Glomerular visceral epithelial cell (primary cell): ENCODE results near the gene ZNF521.
"Not testable (repeated sequence)": the region's sequence is repeated elsewhere in the genome, so short reads cannot be mapped to it uniquely, and the experiment has no call there.

Source experiments
- DNase-seq: peaks from one replicate; pipeline ENCODE4 v3.0.0-alpha.2; 2016; ENCODE audit errors: extremely low spot score

The ZNF521 gene

DNA sequence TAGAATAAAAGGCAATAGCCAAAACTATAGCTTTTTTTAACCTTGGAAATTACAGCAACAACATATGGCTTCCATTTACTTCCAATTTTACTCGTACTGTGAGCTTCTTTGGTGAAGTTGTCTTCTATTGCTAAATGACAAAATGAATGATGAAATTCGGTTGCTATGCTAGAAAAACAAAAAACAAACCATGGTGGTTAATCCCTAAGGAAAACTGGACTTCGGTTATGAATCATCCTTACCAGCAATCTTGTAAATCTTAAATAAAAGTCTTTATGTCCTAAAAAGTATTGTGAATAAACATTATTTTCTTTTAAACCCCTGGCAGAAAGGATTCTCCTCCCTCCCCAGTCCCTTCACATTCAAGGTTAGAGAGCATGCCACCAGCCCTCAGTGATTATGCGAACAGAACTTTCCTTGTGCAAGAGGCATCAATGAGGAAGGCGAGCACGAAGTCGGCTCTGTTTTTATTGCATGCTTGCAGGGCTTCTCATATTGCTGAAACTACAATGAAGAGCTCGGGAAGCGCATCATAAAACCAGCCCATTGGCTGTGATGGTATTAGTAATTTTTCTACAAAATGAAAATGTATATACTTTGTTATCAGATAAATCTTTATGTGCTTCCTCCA lies 62.9 kb downstream of the ZNF521 start:
- peak; percentile 8 for DNase-seq

DNA sequence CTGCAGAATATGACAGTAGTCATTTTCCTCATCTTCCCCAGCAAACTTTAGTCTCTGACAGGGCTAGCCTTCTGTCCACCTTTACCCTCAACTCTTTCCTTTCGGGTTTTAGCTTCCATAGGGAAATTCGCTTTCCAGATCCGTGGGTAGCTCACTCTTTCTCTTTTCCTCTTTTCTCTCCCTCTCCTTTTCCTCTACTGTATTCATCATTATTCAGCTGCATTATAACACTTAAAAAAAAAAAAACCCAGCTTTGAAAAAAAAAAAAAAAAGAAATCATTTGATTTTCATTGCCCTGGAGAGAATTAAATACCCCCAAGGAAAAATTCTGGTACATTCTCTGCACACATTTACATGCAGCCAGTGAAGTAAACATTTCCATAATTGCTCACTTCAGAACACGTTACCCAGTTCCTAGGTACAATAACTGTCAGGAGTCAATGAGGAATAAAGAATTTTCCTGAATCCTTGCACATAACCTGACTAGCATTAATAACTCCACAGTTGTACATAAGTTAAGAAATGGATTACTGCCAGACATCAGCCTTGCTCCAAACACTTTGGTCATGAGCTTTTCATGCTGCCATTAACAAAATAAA lies 63.5 kb downstream of the ZNF521 start:
- no peak for DNase-seq

DNA sequence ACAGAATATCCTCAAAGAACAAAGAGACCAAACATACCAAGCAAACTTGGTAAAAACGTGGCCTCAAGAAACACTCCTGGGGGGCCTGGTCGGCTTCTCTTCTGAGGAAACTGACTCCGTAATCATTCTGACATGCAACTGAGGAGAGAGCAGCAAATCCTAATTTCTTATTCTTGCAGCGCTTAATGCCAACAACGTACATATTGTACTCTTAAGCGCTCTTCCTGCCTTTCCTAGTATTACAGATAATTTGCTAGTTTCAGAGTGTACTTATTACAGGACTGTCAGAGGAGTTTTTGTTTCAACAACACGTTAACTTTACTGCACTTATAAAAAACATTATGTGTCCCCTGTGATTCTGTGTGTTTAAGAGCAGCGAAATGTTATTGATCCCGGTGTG lies 64.9 kb downstream of the ZNF521 start:
- DNase-seq: no peak

DNA sequence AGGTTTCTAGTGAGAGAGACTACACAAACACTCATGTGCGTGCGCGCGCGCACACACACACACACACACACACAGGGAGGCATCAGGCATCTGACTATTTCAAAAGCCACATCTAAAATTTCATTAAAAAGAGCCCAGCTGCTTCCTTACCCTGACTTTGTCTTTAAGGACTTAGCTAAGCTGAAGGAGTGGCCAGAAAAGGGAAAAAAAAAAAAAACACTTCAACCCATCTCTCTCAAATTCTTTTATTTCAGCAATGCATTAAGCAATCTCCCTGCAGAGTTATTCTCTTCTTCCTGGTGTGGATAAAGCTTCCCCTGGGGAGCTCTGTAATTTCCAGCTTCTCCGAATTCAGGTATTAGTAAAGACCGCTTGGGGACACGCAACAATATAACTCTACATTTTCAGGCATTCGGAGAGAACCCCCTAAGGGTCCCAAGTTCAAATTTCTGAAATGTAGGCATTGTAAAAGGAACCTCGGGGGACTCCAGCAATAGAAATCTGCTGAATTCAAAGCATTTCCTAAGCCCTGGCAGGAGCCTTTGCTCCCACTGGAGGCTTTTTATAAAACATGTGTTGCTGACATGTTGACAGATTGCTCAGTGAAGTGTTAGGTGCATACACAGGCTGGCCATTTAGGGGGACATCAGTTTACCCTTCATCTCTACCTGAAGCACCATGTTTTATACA lies 67.0 kb downstream of the ZNF521 start:
- no peak for DNase-seq

DNA sequence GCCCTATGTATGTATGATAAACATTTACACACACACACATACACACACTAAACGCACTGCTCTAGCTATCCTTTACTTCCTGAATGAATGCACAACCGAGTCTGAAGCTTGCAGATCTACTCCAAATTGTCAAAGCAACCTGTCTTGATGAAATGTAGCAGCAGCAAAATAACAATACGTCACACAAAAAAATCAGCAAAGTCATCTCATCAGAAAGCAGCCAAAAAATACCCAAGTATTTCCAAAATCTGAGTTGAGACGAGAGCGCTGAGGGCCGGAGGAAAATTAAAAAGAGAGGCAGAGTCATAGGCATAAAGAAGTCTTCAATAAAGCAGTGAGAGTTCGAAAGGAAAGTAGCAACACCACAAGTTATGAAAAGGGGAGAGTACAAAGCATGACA lies 67.7 kb downstream of the ZNF521 start:
- DNase-seq: no peak

DNA sequence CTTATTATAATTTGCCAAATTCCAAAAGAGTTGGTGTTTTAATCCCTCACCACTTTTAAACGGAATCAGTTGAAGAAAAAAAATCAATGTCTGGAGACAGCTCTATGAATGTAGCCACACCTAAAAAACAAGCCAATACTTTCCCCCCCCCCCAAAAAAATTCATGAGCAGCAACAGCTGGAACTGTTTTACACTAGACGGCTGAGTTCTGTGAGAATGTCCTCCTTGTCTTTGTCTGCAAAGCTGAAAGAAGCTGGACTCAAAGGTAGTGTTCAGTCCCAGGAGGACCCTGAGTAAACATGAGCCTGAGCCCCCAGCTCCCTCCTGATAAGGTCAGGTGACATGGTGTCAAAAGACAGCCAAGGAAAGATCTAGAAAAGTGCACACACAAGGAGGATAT lies 68.2 kb downstream of the ZNF521 start:
- DNase-seq: no peak

DNA sequence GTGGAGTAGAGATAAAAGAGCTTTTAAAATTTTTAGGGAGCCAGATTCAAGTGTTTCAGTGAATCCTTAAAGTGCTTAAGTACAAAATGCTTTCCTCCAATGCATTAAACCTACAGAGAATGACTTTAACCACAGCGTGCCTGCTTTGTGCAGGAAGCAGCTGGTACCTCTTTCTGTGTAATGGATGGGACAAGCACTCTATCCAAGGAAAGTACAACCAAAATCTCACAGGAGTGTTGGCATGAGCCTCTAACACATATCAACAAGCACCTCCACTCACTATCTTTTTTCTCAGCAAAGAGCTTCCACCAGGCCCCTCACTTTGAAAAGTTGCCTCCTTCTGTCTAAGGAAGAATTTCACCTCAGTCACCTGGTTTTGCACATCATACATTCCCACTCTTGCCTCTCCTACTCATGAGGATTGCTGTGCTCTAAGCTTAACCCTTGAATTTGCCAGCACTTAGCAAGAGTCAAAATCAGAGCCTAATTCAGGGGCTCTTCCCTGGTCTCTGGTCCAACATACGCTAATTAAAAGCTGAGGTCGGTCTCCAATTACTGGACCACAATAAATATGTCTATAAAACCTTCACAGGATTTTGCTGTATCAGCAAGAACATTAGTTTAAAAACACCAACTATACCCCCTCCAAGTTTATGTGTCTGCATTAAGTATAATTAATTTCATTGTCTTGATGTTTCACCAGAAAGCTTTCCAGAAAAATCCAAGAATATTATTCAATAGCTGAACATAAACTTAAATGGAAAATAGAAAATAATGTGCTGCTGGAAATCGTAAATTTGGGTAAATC lies 68.9 kb downstream of the ZNF521 start:
- DNase-seq: no peak

DNA sequence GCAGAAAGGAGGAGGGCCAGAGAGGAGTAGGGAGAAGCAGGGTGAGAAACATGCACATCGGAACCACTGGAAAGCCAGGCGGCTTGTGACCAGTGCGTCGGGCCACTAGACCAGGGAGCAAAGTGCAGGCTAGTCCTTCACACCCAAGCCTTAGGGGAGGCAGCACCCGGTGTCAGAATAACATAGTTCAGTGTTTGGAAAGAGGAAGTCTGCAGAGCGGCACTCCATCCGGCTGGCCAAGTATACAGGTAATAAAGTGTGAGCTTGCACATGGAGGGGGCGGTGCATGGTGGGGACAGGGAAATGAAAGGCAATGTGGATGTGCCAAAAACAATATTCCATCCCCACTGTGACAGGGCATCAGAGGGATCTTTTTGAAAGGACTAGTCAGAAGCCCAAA lies 69.7 kb downstream of the ZNF521 start:
- no peak for DNase-seq

DNA sequence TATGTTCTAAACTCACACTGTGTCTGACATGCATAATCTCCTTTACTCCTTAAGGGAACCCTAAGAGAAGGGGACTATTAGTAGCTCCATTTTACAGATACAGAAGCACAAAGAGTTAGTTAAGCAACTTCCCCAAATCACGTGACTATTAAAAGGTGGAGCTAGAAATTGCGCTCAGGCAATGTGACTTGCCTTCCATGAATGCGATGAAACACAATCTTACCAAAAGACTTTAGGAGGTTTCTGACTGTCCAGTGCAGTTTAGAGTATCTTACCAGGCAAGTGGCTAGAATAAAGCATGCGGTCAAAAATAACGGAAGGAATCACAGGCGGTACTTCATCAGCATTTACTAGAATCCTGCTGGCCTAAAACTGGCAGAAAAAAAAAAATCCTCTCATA lies 70.4 kb downstream of the ZNF521 start:
- DNase-seq: no peak

DNA sequence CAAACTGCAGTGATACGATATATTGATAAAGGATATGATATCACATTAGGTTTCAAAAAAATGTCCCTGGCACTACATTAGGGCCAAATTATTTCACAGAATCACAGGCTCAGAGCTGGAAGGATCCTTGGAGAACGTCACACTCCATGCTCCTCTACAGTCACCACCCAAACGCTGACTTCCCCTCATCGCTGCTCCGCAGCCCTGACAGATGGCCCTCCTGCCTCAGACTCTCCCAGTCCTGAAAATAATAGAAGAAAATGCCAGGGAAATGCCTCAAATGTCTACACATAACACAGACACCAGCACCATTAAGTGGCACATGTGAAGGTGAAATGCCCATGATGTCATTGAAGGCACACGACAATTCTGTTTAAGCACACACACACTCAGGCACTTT lies 72.0 kb downstream of the ZNF521 start:
- no peak for DNase-seq

DNA sequence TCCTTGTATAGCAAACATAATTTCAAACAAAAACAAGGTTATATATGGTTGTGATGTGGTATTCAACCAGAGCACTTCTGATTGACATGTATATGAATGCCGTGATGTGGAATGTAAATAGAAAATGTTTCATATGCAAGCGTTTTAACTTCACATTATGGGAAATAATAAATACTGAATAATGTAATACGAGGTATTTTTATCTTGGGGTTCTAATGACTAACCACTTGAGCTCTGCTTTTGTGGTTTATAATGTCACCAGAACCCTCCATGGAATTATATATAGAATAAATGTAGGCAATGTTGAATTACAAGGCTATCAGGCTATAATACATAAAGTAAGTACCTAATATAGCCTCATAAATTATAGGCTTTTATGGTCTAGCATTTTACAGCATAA lies 72.4 kb downstream of the ZNF521 start:
- DNase-seq: no peak

DNA sequence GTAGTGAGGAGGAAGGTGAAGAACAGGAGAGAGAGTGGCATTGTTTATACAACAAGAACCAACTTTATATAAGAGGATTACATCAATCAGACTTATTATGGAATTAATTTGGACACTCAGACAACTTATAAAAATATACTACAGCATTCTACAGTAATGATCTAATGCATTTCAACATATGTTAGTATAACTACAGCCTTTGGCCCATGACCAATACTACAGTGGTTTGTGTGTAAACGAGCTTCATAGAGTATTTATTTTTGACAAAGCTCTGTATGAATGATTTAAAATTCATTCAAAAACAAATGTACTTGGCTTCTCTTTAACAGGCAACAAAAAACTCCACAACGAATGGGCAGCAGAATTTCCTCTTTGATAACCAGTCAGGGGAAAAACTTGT lies 72.8 kb downstream of the ZNF521 start:
- DNase-seq: no peak

DNA sequence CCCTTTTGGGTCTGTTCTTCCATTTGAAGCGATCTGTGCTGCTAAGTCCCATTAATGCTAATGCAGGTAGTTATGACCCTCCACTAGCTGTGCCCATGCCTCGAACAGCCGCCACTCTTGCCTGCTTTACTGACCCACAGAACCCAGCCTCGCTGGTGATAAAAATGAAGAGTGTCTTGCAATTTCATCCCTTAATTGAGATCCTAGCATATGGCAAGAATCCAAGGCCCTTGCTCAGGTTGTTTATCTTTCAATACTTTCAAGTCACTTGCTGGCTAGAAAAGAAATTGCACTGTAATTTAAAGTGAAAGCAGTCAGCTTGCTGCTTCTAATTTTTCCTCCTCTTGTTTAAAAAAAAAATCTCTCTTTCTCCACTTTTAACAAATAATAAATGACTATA lies 73.6 kb downstream of the ZNF521 start:
- DNase-seq: no peak

DNA sequence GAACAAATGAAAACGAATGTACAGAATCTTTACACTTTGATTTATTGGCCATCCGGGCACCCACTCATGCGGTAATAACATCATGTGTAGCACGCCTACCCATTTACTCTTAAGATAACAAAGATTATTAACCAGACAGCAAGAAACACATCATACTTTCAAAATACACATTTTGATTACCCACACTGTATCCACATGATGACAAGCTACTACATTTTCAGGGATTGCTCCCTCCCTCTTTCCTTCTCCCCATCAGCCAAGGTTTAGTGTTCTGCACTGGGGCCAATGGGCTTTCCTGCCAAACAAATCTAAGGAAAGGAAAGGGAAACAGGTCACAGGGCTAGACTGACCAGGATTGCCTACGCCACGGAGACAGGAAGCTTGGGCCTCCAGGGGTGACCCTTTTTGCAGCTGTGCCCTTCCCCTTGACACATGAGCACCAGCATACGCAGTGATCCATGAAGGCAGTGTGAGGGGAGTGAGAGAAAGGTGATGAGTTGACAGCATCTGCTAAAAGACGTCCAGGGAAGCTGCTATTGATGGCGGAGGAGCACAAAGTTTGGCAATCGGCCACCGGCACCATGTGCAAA lies 76.5 kb downstream of the ZNF521 start:
- DNase-seq: no peak

DNA sequence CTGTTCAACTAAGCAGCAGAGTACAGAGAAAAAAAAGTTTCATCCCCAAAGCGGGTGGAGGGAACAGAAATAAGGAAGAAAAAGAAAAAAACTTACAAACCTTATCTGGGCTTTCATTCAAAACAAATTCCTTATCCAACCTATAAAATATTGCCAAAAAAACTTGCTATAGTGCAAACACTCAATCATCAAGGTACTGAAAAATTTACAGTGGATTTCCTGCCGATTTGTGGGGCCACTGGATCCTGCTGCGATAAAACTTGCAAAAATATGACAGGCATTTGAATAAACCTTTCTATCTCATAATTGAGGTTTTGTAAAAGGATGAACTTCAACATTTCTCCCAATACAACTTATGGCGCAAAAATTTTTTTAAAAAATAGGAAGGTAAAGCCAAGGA lies 77.0 kb downstream of the ZNF521 start:
- no peak for DNase-seq

DNA sequence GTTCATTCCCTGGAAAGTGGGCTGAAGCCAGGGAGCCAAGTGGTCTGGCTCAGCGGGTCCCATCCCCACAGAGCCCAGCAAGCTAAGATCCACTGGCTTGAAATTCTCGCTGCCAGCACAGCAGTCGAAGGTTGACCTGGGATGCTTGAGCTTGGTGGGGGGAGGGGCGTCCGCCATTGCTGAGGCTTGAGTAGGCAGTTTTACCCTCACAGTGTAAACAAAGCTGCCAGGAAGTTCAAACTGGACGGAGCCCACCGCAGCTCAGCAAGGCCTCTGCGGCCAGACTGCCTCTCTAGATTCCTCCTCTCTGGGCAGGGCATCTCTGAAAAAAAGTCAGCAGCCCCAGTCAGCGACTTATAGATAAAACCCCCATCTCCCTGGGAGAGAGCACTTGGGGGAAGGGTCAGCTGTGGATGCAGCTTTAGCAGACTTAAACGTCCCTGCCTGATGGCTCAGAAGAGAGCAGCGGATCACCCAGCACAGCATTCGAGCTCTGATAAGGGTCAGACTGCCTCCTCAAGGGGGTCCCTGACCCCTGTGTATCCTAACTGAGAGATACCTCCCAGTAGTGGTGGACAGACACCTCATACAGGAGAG lies 84.9 kb downstream of the ZNF521 start:
- DNase-seq: not testable (repeated sequence)

DNA sequence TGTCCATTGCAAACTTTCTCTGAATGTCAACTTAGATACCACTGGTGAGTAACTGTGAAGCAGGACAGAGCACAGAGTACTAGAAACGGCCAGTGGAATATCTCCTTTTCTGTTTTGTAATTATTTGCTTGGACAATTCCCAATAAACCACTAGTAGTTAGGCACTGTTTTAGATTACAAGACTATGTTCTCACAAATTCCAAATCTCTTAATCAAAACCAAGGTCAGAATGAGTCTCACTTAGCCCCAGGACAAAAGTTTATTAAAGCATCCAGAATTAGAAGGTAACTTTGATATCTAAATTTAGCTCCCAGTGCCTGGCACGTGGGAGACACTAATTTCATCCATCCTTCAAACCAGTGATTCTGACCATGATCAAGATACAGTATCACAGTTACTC lies 89.0 kb downstream of the ZNF521 start:
- no peak for DNase-seq

DNA sequence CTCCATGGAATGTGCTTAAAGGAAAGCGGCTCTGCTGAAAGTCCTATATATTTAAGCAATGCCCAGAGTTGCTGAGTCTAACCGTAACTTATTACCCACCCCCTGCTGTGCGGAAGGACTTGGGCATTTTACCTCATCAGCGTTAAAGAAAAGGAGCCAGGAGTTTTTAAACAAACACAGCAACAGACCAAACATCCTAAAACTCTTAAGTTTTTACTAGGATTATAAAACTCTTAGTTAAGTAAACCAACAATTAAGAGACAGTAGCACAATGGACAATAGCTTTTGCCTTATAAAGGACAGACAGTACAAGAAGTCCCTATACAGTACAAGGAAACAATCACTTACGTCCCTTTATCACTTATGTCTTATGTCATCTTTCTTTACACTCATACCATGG lies 90.2 kb downstream of the ZNF521 start:
- DNase-seq: no peak

DNA sequence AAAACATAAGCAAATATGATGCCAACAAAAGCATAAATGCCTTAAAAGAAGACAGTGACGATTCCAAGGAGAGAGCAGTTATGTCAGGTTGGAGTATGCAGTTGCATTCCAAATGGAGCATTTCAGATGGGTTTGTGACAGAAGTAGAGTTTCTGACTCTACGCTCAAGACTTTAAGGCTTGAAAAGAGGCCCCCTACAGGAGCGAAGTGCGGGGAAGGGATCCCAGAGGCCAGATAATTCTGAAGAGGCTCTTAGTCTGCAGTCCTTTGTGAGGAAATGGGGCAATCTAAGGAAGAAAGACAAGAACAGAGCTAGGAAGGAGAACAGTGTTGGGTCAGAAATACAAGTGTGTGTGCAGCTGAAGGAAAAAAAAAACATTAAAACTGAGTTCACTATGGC lies 95.5 kb downstream of the ZNF521 start:
- no peak for DNase-seq

DNA sequence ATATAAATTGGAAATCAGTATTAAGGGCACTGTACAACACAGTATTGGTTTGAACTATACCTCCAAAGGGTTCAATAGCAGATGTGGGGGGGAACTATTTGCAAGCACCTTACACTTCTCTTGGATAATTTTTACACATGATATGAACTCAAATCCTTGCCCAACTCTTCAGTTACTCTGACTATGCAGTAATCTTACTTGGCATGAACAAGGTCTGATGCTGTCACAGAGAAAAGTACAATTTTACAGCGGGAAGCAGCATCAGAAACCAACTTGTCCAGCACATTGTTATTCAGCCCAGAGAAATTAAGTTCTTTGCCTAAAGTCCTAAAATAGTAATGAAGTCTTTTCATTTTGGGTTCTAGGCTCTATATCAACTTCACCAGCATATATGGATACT lies 98.2 kb downstream of the ZNF521 start:
- no peak for DNase-seq

DNA sequence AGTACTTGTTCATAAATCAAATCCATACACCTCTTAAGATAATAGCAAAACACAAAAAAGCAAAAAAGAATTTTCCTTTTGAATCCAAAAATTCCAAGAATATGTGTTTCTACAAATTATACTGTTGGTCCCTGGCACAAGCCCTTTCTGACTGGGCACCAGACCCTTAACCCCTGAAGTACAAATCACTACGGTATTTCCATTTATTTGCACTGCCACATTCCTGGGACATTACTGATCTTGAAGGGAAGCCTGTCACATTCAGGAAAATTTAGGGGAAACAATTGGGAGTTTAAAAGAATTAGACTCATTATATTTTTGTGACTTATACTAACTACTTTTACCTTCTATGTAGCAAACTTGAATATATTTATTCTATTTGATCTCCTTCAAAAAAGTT lies 98.8 kb downstream of the ZNF521 start:
- no peak for DNase-seq

DNA sequence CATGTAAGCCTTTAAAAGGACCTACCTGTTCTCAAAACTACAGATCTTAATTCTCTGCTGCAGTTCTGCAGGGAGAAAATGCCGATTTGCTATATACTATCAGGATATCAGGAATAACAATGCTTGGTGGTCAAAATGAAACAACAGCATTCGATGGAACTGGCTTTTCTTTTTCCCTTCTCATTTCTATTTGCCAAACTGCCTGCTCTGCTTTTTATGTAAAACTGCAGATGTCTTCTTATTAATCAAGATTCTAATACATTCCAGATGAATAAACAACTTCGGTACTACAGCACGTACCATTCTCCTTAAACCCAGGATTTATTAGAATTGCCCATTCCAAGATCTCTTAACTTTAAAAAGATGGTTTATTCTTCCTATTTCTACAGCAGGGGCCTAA lies 100.9 kb downstream of the ZNF521 start:
- no peak for DNase-seq
